NCI-H2081 treated with DMSO at 0.1 percent for 48 hours (cell line): ENCODE results near the gene INTS13.
"Not testable (repeated sequence)": the region's sequence is repeated elsewhere in the genome, so short reads cannot be mapped to it uniquely, and the experiment has no call there.

Source experiments
- DNase-seq: peaks from one replicate; lab custom pipeline; 2025; lab: John Stamatoyannopoulos, UW

INTS13 gene

DNA sequence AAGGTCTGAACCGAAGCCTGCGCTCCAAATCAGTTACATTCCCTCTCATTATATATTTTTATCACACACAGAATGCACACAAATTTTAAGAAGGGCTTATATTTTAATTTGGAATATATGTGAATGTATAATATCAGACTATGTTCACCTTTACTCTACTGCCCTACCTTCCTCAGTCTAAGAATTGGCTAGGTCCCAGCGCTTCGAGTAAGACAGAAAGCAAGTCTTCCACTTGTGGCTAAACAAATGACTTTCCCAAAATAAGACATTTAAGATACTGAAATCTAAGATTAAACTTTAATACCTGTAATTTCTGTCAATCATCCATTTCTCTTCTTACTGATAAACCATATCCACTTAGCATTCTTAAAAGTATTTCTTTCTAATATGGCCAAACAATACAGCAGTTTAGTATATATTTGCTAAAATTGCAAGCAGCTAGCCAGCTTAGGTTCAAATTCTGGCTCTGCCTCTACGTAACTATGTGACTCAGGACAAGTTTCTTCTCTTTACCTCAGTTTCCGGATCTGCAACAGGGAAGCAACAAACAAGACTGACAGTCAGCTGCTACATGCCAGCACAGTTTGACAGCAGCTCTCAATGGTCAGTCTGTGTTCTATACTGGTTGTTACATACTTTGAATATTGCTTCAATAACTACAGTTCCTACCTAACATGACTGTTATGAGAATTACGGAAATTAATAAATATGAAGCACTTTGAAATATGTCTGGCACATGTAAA is 2.0 kb downstream of the INTS13 start:
- DNase-seq: no peak

- DNase-seq: no peak
Measured at GRCh38 chr12:26929590-26929989, 8.2 kb downstream of the INTS13 start.

- DNase-seq: no peak
Measured at GRCh38 chr12:26928661-26929060, 9.1 kb downstream of the INTS13 start.

GRCh38 chr12:26921886-26922285 is 15.9 kb downstream of the INTS13 start:
- no peak for DNase-seq

- DNase-seq: no peak
Measured at GRCh38 chr12:26919216-26919555, 18.6 kb downstream of the INTS13 start.

GRCh38 chr12:26918321-26919215 is 19.2 kb downstream of the INTS13 start:
- no peak for DNase-seq

DNA sequence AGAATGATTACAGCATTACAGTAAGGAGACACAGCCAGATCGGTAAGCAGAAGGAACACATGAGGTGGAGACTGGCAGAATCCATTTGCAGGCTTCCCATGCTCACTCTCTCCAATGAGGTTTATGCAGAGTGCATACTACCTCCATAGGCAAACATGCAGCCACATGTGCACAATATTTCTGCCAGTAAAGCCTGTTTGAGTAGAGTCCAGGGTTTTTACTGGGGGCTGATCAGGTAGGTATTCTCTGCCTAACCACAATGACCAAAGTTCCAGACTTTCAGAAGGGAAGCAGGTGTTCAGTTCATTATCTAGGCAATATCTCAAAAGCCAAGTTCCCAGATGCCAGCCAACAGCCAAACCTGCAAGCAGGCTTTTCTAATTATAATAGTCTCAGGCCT is 31.1 kb downstream of the INTS13 start:
- DNase-seq: no peak

DNA sequence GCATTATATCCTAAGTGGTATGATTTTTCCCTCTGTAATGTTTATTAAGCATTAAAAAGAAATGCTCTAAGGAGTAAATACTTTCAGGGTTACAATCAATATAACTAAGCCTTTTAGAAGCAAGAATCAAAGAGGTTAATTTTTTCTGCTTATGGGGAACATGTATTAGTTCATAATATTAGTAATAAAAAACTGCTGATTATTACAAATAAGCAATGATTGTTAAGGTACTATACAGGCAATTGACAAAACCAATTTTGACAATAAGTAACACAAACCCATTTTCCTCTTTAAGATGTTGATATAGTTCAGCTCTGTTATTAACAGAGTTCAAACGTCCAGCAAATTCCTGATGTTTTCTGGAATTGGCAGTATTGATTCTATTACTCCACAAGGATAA is 31.8 kb downstream of the INTS13 start:
- no peak for DNase-seq

- not testable (repeated sequence) for DNase-seq
Measured at GRCh38 chr12:26903396-26903795, 34.4 kb downstream of the INTS13 start.

DNA sequence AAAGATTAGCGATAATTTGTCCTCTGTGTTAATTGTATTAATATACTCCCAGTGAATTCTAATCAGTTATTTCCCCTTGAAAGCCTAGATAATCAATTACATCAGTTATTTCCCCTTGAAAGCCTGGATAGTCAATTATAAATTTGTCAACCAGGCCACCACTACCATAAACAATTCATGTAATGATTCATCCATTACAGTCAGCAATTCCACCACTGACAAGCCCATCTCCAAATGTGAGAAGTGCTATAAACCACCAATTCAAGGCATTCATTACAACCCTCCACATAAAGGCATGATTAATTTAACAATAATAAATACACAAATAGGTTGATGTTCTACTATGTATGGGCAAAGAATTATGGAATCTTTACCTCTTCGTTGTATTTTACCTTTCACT is 40.9 kb downstream of the INTS13 start:
- no peak for DNase-seq

DNA sequence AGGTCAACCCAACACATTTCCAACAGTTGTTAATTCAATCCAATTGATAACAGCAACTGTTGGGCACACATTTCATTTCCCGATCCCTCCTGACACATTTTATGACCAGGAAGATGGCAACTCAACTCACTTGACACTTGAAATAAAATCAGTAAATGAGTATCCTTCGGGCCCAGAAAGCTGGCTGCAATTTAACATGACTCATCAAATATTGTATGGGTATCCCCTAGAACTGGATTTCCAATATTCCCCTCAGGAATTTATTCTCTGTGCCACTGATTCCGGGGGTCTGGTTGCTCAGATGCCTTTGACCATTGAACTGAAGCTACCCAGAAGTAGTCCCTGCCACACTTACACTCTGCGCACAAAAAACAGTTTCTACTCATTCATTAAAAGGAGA is 42.1 kb downstream of the INTS13 start:
- no peak for DNase-seq

GRCh38 chr12:26891704-26892103 is 46.1 kb downstream of the INTS13 start:
- no peak for DNase-seq

DNA sequence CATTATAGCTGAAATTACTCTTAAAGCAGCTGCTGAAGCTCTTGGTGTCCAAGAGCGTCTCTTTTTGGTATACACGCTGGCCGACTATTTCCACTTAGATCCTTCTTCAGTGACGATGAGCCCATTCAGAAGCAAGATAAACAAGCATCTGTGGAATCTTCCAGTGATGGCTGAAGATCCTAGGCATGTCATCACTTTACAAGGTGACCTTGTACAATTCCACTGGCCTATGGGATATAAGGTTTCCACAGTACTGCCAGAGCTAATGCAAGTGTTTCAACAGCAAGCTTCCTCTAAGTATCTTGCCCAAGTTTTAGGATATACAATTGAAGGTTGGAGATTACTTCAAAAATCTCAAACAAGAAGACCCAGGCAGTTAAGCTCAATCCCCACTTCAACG is 47.0 kb downstream of the INTS13 start:
- no peak for DNase-seq

DNA sequence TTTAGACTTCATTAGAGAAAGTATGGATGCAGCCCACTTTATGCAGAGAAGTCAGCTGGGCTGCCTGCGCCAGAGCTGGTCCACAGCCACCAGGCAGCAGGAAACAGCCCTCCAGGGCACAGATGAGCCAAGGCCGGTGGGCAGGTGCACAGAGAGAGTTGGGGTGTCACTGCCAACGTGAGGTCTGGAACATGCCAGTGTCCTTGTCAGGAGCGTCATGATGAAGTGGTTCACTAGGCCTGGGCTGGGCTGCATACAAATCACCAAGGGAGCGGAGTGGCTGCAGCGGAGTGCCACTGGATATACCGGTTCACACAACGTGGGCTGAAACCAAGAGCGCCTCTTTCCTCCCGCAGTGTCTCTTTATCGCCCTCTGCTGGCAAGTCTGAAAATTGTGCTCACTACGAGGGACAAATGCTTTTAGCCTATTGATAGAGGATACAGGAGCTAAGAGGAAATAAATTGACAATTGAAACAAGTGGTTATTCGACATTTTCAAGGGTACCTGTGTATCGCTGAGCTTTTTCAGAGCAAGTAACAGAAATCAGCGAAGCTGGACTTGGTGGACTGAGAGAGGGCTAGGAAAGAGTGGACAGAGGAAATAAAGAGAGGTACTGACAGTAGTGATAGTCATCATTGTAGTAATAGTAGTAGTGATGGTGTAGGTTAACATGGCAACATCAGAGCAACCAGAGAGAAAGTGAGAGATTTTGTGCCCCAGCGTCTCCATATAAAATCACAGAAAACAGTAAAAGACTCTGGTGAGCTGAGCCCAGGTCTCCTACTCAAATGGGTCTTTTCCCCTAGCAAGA is 52.8 kb downstream of the INTS13 start:
- peak; percentile 58 for DNase-seq

DNA sequence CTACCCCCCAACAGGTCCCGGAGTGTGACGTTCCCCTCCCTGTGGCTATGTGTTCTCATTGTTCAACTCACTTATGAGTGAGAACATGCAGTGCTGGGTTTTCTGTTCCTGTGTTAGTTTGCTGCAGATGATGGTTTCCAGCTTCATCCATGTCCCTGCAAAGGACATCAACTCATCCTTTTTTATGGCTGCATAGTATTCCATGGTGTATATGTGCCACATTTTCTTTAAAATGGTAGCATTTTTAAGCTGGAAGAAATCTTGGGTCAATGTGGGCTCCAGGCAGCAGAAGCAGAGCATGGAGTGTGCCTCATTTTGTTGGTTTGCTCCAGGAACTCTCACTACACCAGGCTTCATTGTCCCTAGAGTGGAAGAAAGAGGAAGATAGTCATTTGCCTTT is 57.2 kb downstream of the INTS13 start:
- no peak for DNase-seq

DNA sequence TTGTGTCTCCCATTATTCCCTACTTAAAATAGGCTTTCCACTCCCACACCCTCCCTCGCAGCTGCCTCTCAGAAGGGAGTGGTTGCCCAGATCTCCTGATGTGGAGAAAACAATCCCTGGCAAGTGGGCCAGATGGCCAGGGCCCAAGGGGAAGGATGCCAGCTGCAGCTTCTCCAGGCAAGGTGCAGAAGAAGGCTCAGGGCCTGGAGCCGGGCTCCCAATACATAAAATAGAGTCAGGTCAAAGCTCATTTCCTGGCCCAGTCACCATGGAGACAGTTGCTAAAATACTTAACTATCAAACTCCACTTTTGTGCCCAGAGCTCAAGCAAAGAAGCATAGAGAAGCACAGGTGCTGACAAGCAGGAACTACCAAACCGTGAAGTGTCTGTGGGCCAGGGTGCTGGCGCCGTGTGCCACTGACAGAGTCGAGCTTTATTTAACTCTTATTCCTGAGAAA is 59.1 kb downstream of the INTS13 start:
- peak; percentile 37 for DNase-seq

- DNase-seq: no peak
Measured at GRCh38 chr12:26874501-26875296, 63.1 kb downstream of the INTS13 start.

DNA sequence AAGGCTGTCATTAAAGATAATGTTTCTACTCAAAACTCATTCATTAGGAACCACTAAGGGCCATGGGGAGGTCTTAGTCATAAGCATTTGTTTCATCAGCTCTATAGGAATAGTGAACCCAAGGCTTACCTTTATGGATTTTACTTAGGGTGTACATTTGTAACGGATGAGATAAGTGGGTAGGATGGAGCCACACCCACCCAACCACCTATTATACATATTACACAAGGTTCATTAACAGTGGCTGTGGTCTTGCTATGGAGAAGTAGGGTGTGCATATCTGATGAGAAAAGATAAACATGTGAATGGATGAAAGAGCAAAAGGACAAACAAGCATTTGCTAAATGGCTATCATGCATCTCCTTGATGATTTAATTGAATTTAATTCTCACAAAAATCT is 65.2 kb downstream of the INTS13 start:
- DNase-seq: no peak

DNA sequence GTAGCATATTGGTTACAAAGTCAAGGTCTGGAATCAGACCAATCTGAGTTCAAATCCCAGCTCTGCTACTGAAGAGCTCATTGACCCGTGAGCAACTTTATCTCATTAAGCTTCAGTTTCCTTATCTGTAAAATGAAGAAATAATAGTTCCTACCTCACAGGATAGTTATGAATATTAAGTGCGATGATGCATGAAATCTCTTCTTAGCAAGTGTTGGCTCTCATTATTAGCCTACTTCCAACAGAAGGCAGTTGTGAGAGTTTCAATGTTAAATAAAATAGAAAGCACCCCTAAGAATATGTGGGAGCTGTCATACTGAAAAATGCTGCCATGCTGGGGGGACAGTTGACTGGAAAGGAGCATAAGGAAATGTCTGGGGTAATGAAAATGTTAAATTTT is 65.8 kb downstream of the INTS13 start:
- no peak for DNase-seq

- DNase-seq: no peak
Measured at GRCh38 chr12:26870491-26871419, 67.0 kb downstream of the INTS13 start.
